Osteoblast (primary cell): Measurements from ENCODE around the gene TMEM266. TPM values are rescaled to one million over a fixed set of nuclear protein-coding genes. Genes with fewer than 3 reads are reported as not detected.

ENCODE experiments used
- DNase-seq: peaks from one replicate; pipeline ENCODE4 v3.0.0; 2011; ENCODE audit warnings: low spot score, mixed read lengths; ENCODE audit not compliant: insufficient read length; ENCODE audit errors: missing footprints
- H2AFZ ChIP-seq: 2 replicates; pipeline ENCODE4 v1.6.0; 2011; ENCODE audit warnings: mild to moderate bottlenecking, low read length
- H3K27ac ChIP-seq: 2 replicates; pipeline ENCODE4 v1.5.1; 2011; ENCODE audit warnings: mild to moderate bottlenecking, low read depth, low read length, moderate library complexity
- H3K27me3 ChIP-seq: 2 replicates; pipeline ENCODE4 v1.6.0; 2012; ENCODE audit warnings: mild to moderate bottlenecking, control low read depth, inconsistent platforms, low read length, moderate library complexity; ENCODE audit not compliant: insufficient read depth
- H3K36me3 ChIP-seq: 2 replicates; pipeline ENCODE4 v1.5.1; 2011; ENCODE audit warnings: mild to moderate bottlenecking, low read length, control low read depth, moderate library complexity; ENCODE audit not compliant: insufficient read depth
- H3K4me1 ChIP-seq: 2 replicates; pipeline ENCODE4 v1.5.1; 2011; ENCODE audit warnings: mild to moderate bottlenecking, low read length, control low read depth, moderate library complexity; ENCODE audit not compliant: insufficient read depth
- H3K4me2 ChIP-seq: 2 replicates; pipeline ENCODE4 v1.6.0; 2011; ENCODE audit warnings: mild to moderate bottlenecking, low read length; ENCODE audit not compliant: insufficient read depth
- H3K4me3 ChIP-seq: fragments of 200-600 bp; sonication (generic); 3 replicates; pipeline ENCODE4 v1.5.1; 2012; ENCODE audit warnings: mild to moderate bottlenecking, low read length, inconsistent platforms; ENCODE audit not compliant: insufficient read depth
- H3K79me2 ChIP-seq: 2 replicates; pipeline ENCODE4 v1.6.0; 2012; ENCODE audit warnings: mild to moderate bottlenecking, low read length, control low read depth, inconsistent platforms; ENCODE audit not compliant: insufficient read depth
- H3K9me3 ChIP-seq: 2 replicates; pipeline ENCODE4 v1.5.1; 2011; ENCODE audit warnings: low read depth, low read length, control low read depth
- H4K20me1 ChIP-seq: 2 replicates; pipeline ENCODE4 v1.6.0; 2012; ENCODE audit warnings: mild to moderate bottlenecking, low read length, control low read depth; ENCODE audit not compliant: insufficient read depth
- total RNA-seq: library from RNA; depleted of rRNA; stranded (reverse); fragments of >200 nt; gene quantifications from 2 replicates; pipeline ENCODE4 v1.2.3, GENCODE V29; 2012
- TF ChIP-seq, protein P1 (sequence below): IDR thresholded peaks from 2 replicates; pipeline ENCODE4 v1.5.1; 2011; ENCODE audit warnings: mild to moderate bottlenecking, low read depth, low read length, moderate library complexity; ENCODE audit errors: extremely low read depth

Gene TMEM266
- total RNA-seq, 1 donor = not detected

DNA sequence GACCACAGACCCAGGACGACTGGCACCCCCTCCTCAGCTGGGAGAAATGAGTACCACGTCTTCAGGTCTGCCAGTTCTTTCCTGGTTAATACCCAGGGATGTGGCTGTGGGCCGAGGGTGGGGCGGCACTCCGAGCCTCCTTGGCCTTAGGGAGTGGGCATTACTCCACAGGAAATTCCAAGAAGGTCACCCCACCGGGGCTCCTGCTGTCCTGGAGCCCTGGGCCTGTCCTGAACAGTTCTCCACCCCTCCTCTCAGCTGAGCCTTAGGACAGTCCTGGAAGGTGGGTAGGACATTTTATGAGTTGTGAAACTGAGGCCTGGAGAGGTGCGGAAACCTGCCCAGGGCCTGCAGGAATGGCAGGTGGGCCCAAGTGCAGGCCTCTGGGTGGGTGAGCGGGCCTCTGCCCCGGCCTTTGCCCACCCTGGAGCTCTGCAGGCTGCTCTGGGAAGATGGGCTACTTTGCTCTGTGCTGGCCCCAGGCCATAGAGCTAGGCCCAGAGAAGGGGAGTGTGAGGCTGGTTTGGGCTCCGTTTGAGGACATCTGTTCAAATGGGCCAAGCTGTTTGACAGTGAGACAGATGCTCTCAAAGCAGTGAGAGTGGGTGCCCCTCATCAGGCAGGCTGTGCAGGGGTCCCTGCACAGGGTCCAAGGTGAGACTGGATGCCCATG, 103.1 kb downstream of the TMEM266 start:
- Histone ChIP-seq H3K36me3 (no peaks in the 10 kb centered on the region), H3K4me3 (no peak overlapping the region), H3K27ac (no peak overlapping the region), H2AFZ (no peak overlapping the region), H3K9me3 (no peaks in the 10 kb centered on the region), H3K4me2 (no peak overlapping the region), H3K4me1 (no peaks in the 10 kb centered on the region), H3K27me3 (peaks cover 19% of the 10 kb centered on the region), H4K20me1 (no peaks in the 10 kb centered on the region), H3K79me2 (no peaks in the 10 kb centered on the region)
- TF ChIP-seq, protein P1, sequence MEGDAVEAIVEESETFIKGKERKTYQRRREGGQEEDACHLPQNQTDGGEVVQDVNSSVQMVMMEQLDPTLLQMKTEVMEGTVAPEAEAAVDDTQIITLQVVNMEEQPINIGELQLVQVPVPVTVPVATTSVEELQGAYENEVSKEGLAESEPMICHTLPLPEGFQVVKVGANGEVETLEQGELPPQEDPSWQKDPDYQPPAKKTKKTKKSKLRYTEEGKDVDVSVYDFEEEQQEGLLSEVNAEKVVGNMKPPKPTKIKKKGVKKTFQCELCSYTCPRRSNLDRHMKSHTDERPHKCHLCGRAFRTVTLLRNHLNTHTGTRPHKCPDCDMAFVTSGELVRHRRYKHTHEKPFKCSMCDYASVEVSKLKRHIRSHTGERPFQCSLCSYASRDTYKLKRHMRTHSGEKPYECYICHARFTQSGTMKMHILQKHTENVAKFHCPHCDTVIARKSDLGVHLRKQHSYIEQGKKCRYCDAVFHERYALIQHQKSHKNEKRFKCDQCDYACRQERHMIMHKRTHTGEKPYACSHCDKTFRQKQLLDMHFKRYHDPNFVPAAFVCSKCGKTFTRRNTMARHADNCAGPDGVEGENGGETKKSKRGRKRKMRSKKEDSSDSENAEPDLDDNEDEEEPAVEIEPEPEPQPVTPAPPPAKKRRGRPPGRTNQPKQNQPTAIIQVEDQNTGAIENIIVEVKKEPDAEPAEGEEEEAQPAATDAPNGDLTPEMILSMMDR = no peak
- DNase-seq = peak; percentile 32

DNA sequence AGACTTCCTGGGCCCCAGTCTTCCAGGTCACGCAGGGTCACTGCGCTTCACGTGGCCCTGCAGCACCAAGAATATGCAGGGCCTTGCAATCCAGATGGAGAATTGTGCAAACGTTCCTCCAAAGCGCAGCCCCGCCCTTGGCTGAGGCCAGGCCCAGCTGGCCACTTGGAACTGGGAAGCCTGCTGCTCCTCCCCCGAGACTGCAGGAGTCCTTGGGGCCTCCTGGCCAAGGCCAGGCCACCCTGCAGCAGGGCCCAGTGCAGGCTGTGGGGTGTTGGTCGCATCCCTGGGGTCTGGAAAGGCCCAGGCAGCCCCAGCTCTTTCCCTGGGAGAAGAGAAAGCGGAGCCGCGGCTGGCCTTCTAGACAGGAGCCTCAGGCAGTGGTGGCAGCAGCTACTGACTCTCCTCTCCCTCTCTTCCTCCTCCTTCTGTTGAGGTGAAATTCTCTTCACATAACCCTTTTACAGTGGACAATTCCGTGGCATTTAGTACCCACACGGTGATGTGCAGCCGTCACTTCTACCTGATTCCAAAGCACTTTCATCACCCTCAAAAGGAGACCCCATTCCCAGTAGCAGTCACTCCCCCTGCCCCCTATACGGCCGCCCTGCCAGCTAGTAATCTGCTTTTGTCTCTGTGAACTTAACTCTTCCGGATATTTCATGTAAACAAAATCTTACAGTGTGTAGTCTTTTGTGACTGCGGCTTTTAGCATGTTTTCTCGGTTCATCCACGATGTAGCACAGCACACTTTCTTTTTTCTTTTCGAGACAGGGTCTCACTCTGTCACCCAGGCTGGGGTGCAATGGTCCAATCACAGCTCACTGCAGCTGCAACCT, 103.9 kb downstream of the TMEM266 start:
- H2AFZ ChIP-seq = no peak overlapping the region

DNA sequence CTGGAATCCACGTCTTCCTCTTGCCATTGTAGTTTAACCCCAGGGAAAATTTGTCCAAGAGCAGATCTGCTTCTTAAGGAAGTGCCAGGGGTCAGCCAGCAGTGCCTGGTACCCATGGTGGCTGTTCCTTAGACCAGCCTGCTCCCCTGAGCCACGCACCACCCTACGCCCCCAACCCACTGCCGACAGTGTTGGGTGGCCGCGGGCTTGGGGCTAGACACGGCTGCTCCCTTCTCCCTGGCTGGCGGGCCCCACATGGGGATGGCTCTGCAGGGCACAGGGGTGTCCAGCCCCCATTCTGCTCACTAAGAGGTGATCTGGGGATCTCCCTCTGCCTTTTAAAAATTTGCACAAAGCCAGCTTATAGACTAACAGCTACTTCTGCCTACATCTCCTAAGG, 104.8 kb downstream of the TMEM266 start:
- no peak overlapping the region for H3K27ac ChIP-seq
- peaks cover 15% of the 10 kb centered on the region for H3K27me3 ChIP-seq
- H3K4me3 ChIP-seq = no peak overlapping the region
- H3K4me1 ChIP-seq = no peaks in the 10 kb centered on the region
- H3K79me2 ChIP-seq = no peaks in the 10 kb centered on the region
- TF ChIP-seq, protein P1 = no peak
- H2AFZ ChIP-seq = no peak overlapping the region
- no peak overlapping the region for H3K4me2 ChIP-seq
- H3K36me3 ChIP-seq = no peaks in the 10 kb centered on the region
- peak; percentile 52 for DNase-seq
- no peaks in the 10 kb centered on the region for H4K20me1 ChIP-seq
- no peaks in the 10 kb centered on the region for H3K9me3 ChIP-seq

More for the DNA sequence above, 103.9 kb downstream of the TMEM266 start:
- TF ChIP-seq, protein P1 = no peak
- Histone ChIP-seq H3K4me2 (no peak overlapping the region), H3K4me1 (no peaks in the 10 kb centered on the region), H3K9me3 (no peaks in the 10 kb centered on the region), H3K27ac (no peak overlapping the region), H3K4me3 (no peak overlapping the region), H3K27me3 (peaks cover 21% of the 10 kb centered on the region), H4K20me1 (no peaks in the 10 kb centered on the region), H3K79me2 (no peaks in the 10 kb centered on the region), H3K36me3 (no peaks in the 10 kb centered on the region)
- peak; percentile 58 for DNase-seq

DNA sequence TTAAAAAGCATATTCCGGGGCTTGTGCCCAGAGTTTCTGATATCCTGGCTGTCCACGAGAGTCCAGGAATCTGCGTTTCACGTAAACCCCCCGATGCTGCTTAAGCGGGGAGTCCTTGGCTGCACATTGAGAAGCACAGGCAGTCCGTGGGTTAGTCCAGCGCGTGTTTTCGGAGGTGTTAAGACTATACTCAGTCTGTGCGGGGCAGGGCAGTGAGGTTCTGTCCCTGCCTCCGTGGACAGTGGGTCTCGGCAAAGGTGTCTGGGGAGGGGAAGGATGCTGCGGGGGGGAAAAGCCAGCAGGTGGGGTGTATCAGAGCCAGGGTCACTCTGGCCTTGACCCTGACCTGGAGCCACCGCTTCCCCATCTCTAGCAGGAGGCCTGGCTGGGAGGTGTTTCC, 106.2 kb downstream of the TMEM266 start:
- H3K4me2 ChIP-seq = no peak overlapping the region
- no peak overlapping the region for H3K4me3 ChIP-seq
- H3K4me1 ChIP-seq = no peaks in the 10 kb centered on the region
- no peak overlapping the region for H3K27ac ChIP-seq
- H2AFZ ChIP-seq = no peak overlapping the region
- H3K79me2 ChIP-seq = no peaks in the 10 kb centered on the region
- no peak for DNase-seq
- TF ChIP-seq, protein P1 = no peak
- H3K36me3 ChIP-seq = no peaks in the 10 kb centered on the region
- no peaks in the 10 kb centered on the region for H3K9me3 ChIP-seq
- peaks cover 8% of the 10 kb centered on the region for H3K27me3 ChIP-seq
- H4K20me1 ChIP-seq = no peaks in the 10 kb centered on the region
